Measurements from ENCODE around the gene DCAF8.

The DCAF8 gene

GRCh38 chr1:160168016-160168415 is 94.3 kb downstream of the DCAF8 start:
- no peak for DNase-seq

- DNase-seq = no peak
These were observed 94.8 kb downstream of the DCAF8 start for GRCh38 chr1:160167580-160167979.

GRCh38 chr1:160167056-160167455 is 95.3 kb downstream of the DCAF8 start:
- DNase-seq = no peak

- DNase-seq = no peak
These were observed 96.0 kb downstream of the DCAF8 start for GRCh38 chr1:160166166-160166868.

All from CD4-positive, alpha-beta T cell treated with Interferon gamma for 1 hour (primary cell).